Eye (tissue), 1 donor: Measurements from ENCODE around the gene ITM2A.

Experiments
- DNase-seq: peaks from one replicate; pipeline ENCODE4 v3.0.0-alpha.2; 2015

ITM2A gene

DNA sequence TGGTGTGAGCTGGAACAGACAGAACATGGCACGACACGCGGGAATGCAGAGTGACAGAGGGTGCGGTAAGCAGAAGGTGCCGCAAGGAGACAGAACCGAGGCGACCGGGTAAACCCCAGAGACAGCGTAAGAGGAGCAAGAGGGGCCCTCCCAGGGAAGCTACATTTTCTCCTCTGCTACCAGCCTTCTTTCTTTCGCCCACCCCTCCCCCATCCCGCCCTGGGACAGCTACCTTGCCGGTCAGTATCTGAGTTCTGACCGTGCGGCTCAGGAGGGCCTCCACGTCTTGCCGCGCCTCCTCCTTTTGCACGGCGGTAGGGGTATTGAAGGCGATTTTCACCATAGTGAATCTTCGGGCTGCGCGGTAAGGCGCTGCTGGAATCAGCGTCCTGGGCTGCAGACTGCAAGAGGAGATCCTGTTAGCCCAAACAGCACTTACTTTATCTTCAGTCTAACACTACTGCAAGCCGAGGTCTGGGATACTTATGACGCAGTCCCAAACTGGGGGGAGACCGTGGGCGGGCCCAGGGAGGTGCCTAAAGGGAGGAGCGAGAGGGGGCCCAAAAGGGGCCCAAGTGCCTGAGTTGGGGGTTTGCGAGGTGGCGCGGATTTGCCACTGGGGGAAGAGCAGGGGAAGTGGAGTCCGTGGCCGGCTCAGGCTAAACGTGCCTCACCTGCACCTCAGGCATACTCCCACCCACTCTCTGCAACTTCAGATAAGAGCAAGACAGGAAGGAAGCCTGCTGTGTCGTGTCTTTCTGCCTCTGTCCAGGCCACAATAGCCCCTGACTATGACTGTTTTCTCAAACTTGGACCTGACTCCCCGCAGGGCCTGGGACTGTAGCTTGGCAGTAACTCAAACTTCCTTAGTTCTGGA is at the start of gene ITM2A:
Gene ITM2A, minus strand, starts transcription at position 462 of the 877 bp plus-strand sequence. Its CDS starts 119 bp downstream, at position 343.
- peak; percentile 56 for DNase-seq

GRCh38 chrX:79415056-79415455 is 47.9 kb upstream of the ITM2A start:
- DNase-seq = no peak

DNA sequence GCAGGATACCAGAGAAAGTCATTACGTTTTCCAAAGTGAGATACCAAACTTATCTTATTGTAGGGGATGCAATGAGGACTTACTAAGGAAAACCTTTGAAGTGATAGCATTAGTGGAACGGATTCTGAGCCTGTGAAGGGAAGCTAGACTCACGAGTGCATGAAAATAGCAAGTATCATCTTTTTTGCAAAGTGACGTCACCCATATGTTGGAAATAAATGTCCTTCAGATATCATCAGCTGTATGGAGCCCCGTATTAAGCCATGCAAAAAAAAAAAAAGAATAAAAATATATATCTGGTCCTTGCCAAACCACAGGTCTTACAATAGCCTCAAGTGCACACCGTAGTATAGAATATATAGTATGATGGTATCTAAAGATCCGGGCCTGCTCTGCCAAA is 46.8 kb upstream of the ITM2A start:
- DNase-seq = no peak

- DNase-seq = peak; percentile 5
Observed at GRCh38 chrX:79412972-79413371, 45.8 kb upstream of the ITM2A start.

GRCh38 chrX:79412166-79412565 is 45.0 kb upstream of the ITM2A start:
- no peak for DNase-seq

- no peak for DNase-seq
Observed at GRCh38 chrX:79409657-79410056, 42.5 kb upstream of the ITM2A start.

DNA sequence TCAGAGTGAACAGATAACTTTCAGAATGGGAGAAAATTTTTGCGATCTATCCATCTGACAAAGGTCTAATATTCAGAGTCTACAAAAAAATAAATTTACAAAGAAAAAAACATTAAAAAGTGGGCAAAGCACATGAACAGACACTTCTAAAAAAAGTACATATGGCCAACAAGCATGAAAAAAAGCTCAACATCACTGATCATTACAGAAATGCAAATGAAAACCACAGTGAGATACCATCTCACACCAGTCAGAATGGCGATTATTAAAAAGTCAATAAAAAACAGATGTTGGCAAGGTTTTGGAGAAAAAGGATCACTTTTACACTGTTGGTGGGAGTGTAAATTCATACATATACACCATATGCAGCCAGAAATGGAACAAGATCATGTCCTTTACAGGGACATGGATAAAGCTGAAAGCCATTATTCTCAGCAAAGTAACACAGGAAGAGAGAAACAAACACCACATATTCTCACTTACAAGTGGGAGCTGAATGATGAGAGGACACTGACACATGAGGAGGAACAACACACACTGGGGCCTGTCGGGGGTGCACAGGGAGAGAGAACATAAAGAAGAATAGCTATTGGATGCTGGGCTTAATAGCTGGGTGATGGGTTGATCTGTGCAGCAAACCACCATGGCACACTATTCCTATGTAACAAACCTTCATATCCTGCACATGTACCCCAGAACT is 41.6 kb upstream of the ITM2A start:
- no peak for DNase-seq

- no peak for DNase-seq
Observed at GRCh38 chrX:79400623-79401022, 33.5 kb upstream of the ITM2A start.

DNA sequence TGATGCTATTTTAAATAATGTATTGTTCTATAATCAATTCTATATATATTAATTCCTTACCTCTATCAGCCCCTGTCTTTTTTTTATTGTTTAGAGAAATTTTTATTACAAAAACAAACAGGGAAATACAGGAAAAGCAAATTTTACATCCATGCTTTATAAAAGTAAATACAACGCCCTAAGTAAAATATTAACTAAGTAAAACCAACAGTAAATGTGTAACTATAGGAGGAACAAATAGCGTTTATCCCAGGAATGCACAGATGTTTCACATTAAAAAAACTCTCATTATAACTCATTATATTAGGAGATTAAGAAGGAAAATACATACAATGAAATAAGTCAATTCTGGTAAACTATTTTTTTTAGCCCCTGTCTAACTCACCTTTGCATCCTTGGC is 8.2 kb upstream of the ITM2A start:
- no peak for DNase-seq

- DNase-seq = no peak
Observed at GRCh38 chrX:79371640-79372039, 4.5 kb upstream of the ITM2A start.

- DNase-seq = peak; percentile 37
Observed at GRCh38 chrX:79371101-79371500, 4.0 kb upstream of the ITM2A start.

DNA sequence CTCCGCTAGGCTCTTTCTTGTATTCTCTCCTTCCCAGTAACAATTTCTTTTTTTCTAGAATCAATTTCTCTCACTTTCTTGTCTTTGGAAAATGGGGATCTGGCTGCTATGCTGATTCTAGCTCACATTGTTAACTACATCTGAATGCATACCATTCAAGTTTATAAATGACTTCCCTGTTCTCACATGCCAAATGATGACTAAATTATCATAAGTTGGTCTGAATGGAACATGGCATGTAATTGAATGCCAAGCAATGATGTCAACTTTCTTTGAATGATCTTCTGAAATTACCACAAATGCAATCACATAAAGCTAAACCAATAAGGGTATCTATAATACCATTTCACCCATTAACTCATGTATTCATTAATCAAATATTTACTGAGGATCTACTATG is 2.7 kb upstream of the ITM2A start:
- no peak for DNase-seq

DNA sequence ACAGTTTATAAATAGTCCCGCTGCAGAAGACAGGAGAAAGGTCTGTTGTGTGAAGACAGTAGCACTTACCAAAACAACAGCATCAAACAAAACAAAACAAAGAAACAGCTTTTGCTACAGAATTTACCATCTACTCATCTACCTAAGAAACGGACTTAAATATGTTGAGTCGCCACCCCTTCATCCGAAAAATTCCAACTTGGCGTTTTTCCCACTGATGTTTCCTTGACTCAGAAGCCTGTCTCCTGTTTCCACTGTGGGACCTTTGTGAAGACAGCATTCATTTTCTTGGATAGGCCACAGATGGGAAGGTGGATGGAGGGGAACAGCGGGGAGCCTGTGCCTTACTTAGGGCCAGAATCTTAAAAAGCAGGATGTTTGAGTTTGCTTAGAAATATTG is 1.3 kb upstream of the ITM2A start:
- DNase-seq = no peak

- peak; percentile 1 for DNase-seq
Observed at GRCh38 chrX:79367907-79368306, 773 bp upstream of the ITM2A start.

DNA sequence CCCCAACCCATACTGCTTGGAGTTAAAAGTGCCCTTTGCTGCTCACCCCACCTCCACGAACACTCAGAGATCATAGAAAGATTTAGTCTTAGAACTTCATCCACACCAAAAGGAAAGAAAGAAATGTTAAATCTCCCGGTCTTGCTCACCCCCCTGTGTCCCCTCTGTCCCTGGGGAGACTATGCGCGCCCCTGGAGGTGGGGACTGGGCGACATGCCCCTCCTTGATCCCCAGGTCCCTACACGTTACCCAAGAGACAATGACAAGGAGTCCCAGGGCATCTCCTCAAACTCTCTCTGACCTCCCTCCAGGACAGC is 620 bp downstream of the ITM2A start:
- peak; percentile 56 for DNase-seq

DNA sequence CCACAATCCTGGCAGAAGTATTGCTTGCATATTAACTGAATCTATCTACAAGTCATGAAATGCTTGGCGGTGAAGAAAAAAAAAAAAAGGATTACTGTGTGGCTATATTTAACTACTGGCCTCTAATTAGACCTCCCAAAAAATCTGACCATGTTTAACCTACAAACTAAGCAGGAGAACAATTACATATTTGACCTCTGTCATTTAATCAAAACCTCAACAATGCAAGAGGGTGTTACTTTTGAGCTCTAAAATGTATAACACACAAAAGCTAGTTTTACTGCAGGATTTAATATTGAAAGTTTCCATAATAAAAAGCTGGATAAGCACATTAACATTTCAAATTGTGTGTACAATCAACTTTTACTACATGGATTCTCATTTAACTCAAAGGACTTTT is 1.5 kb downstream of the ITM2A start:
- DNase-seq = peak; percentile 3

DNA sequence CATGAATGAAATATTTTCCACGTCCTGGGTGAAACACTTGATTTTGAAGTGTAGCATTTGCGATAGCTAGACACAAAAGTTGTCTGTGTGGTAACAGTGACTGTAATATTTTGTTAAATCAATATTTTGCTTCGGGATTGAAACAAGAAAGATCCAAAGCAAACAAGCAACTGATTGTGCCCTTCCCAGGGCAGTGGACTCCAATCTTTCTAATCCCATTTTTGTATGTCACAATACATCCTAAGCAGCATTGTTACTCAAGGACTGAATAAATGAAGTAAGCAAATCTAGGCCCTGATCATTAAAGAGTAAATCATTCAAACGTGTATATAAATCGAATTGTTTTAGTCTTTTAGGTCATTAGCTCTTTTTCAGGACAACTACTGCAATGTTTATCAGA is 2.8 kb downstream of the ITM2A start:
- no peak for DNase-seq

- no peak for DNase-seq
Observed at GRCh38 chrX:79361192-79361870, 5.8 kb downstream of the ITM2A start.

DNA sequence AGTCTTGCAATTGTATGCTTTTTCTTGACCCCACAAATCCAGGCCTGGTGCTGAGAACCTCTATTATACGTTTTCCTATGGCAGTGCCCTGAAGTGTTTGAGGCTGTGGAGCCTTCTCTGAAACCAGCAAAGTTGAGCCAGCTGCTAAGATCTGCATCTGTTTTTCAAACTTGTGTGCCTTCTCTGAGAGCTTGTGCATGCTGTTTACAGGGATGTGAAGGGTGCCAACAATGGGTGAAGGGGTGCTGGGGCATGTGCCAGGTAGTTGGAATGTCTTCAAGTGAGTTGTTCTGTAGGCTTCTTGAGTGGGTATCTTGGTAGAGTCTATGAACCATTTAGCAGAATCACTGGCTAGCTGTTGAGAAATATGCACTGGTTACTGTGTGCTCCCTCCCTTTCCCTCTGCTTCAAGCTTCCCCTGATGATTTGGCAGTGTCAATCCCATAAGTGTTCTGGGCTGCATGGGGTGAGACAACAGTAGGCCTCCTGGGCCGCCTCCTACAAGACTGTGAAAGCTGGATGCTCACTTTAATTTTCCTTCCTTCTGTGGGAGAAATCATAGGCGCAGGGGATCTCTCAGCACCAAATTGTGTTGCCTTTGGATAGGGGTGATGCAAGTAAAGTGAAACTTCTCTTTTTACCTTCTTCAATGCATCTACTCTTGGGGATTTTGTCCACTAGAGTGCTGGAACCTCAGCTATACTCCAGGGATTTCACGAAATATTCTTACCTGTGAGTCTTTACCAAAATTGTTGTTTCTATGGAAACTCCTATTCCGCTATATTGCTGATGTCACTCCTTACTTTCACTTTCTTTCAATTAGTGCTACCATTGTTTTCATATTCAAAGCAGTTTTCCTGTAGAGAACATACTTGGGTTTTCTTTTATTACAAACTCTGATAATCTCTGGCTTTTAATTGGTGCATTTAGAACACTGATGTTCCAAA is 30.0 kb downstream of the ITM2A start:
- DNase-seq = no peak

GRCh38 chrX:79330022-79330421 is 37.1 kb downstream of the ITM2A start:
- no peak for DNase-seq

DNA sequence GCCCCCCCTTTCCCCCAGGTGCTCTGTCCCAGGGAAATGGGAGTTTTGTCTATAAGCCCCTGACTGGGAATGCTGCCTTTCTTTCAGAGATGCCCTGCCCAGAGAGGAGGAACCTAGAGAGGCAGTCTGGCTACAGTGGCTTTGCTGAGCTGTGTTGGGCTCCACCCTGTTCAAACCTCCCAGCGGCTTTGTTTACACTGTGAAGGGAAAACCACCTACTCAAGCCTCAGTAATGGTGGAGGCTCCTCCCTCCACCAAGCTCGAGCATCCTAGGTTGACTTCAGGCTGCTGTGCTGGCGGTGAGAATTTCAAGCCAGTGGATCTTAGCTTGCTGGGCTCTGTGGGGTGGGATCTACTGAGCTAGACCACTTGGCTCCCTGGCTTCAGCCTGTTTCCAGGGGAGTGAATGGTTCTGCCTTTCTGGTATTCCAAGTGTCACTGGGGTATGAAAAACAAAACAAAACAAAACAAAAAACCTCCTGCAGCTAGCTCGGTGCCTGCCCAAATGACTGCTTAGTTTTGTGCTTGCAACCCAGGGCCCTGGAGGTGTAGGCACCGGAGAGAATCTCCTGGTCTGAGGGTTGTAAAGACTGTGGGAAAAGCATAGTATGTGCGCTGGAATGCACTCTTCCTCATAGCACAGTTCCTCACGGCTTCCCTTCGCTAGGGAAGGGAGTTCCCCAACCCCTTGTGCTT is 41.7 kb downstream of the ITM2A start:
- DNase-seq = no peak
